Left renal cortex interstitium (tissue), 4 donors: ENCODE data around the gene IL17RD. TPM values are rescaled to one million over a fixed set of nuclear protein-coding genes. Genes with fewer than 3 reads are reported as not detected.

Experiments used
- DNase-seq, 4 donors: peaks; one replicate each; pipeline ENCODE4 v3.0.0-alpha.2; 2013; ENCODE audit warnings: low read depth in 4 of 4, low spot score in 2 of 4, missing footprints in 1 of 4
- polyA plus RNA-seq, 4 donors: library from polyadenylated mRNA; unstranded; fragments of 120-200 nt; gene quantifications; one replicate each; pipeline ENCODE4 v1.2.1, GENCODE V29; 2013; ENCODE audit not compliant: insufficient read length in 4 of 4

Gene IL17RD
- polyA plus RNA-seq, 4 donors: 43.1 to 55.6 (median 51.3) TPM

DNA sequence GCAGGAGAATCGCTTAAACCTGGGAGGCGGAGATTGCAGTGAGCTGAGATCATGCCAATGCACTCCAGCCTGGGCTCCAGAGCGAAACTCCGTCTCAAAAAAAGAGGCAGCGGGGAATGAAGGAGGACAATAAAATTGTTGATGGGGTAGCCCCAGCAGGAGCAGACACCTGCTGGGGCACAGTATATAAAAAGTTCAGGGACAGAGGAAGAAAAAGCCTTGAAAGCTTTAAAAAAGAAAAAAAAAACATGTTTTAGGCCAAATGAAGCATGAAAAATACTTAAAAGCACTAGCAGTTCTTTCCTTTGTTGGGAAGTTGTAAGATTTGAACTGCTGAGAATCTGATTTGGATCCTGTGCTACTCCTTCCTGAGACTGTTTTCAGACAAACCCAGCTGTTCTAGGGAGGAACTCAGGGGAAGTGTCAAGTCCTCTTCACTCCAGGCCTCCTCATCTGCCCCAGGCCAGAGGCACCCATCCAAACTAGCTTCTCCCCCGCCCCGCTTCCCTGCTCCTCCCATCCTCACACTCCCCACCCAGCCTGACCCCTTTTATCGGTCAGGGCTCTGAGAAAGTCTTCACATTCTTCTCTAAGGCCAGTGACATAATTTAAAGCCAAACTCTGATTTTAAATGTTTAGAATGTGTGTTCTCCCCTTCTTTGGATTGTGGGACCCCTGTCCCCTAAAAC lies 4.9 kb downstream of the IL17RD start:
- no peak for DNase-seq

DNA sequence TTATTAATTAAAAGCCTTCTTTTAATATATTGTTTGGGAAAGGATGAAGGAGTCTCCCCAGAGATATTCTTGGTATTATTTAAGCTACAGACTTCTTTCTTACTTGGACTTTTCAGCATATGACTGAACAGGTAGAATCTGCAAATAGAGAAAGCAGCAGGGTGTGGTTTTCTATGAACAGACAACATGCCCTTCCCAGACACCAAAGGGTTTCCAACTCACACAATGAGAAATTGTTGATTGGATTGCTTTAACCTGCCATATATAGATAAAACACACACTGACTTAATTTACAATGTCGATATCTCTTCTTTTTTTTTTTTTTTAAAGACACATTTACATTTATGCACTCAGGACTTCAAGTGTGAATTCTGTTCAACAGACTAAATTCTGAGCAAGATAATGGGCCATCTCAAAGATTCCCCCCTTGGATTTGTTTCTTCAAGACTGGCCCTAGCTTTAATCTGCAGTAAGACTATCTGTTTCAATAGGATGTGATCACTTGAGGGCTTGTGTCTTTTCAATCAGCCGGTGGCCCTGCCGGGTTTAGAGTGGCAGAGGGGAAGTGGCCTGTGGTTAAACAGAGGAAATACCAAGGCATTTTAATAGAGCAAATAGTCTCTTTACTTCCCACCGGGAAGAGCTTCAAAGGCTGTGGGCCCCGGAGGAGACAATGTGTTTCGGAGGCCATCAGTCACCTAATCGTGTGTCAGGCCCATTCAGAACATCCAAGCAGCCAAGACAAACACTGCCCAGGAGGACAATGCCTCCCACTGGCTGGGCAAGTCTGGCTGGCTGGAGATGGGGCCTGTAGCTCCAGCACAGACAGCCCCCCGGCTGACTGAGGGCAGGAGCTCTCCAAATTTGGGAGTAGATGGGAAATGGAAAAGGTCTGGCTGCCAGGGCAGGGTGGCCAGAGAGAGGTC lies 6.1 kb downstream of the IL17RD start:
- DNase-seq: no peak

DNA sequence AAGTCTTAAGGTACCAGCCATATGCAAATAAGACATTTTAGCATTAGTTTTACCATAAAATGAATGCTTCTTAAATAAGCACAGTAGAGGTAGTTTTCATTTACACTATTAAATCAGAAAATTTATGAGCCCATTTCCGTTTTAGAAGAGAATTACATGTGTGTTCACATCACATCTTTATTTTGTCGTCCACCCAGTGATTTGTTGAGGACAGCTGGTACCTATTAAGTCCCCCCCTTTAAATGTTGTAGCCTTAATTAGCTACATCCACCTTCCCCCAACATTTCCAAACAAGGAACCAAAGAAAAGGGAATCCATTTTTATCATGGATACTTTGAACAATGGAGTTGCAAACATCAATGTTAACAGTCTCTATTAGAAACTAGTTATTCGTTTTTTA lies 6.8 kb downstream of the IL17RD start:
- DNase-seq: no peak

DNA sequence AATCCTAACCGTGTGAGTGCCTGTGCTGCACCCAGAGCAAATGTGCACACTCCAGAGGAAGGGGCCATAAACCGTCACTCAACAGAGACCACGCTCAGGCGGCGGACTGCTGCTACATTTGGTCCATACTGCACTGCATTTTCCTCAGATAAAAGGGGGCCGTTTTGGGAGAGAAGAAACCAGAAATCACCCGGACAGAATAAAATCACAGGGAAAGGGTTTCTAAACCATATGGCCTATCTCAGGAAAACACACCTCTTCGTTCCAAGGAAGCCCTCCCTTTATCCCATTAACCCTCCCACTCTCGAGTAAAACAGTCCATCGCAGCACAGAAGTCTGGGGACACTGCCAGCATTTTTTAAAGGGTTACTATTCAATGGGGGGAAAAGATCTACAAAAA lies 7.6 kb downstream of the IL17RD start:
- no peak for DNase-seq

DNA sequence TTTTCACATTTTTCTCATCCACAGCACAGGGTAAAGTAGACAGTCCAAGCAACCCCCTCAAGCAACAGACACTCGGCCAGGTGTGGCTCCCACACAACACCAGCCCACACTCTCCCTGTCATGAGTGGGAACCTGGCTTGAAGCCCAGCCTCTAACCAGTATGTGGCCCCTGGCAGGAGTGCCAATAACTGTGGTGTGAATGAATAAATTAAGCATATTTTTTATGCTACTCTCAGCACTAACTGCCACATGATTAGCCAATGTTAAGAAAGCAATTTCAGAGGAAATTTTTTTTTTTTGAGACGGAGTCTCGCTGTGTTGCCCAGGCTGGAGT lies 9.9 kb downstream of the IL17RD start:
- DNase-seq: no peak

DNA sequence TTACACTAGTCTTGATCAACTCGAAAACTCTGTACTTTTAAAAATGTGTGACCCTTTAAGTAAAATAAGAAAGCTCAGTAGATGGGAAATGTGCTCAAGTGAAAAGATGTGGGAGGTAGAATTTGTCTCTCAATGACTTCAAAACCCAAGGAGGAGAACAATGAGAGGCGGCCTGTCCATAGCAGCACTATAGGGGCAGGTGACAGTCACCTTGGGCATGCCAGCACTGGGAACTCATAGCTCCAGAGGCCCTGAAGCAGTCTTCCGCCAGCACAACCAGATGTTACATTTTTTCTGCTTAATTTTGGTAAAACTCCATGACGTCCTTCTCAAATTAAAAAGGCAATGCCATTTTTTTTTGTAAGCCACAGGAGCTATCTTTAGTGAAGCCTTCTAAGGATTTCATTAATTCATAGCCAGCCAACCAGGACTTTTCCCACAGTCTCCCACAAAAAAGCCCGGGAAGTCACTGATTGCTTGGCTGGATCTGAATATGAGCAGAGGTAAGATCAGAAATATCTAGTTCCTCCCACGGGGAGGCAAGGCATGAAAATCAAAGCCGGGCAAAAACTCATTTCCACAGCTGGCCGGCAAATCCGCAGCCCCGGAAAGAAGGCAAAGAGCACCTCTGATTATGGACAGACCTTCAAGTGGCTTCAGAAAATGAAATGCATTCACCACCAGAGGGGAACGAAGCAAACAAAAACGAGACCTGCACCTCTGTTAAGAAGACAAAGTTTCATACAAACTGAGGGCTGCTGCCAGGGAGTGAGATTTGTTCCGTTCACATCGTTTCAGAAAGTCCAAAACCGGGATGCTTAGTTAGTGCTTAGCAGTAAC lies 10.5 kb downstream of the IL17RD start:
- DNase-seq: no peak

DNA sequence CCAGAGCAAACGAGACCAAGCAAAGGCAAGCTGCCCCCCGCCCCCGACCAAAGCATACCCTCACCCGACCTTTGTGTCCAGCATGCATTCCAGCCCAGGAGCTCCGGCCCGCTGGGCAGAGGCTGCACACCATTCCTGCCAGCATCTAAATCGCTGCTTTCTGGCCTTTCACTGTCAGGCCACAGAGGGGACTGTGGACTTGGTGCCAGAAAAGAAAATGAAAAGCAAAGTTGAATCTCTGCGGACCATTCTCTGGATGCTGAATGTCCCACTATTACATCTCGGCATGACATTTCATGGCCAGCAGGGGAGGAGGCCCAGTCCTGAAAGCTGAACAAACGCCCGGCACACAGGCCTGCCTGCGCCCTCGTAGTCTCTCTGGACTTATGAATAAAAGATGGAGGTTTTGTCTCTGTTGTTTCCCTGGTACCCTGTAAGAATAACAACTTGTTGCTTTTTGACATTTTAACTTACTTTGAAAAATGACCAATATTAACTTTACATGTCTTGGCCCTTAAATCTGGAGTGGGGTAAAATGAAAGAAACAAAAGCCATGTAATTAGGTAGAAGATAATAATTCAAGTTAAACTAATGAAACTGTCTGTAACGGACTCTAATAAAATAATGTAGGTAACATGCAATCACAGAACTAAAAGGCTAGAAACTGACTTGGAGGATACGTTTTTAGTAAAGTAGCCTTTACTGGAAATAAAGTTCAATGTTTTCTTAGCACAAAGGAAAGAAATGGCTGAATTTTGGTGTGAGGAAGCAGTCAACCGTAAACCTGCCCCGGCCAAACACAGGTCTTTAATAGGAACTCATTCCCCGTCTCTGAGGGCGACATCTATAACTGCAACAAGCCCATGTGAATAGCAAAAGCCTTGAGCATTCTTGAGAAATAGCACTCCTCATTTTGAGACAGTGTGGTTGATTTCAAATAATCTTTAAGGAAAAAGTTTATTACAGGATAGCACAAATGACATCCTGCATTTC lies 12.7 kb downstream of the IL17RD start:
- no peak for DNase-seq

DNA sequence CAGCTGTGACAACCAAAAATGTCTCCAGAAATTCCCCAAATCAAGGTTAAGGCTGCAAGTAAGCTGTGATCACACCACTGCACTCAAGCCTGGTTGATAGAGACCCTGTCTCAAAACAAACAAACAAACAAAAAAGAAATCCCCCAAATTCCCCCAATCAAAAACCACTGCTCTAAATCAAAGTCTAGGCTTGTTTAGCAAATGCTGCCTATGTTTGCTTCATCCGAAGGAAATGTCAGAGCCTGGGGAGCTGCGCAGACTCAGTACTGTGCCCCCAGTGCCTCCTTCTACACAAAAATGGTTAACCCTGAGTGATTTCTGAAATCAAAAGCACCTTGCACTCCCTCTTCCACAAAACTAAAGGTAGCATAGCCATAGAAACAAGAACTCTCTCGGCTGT lies 13.4 kb downstream of the IL17RD start:
- no peak for DNase-seq

DNA sequence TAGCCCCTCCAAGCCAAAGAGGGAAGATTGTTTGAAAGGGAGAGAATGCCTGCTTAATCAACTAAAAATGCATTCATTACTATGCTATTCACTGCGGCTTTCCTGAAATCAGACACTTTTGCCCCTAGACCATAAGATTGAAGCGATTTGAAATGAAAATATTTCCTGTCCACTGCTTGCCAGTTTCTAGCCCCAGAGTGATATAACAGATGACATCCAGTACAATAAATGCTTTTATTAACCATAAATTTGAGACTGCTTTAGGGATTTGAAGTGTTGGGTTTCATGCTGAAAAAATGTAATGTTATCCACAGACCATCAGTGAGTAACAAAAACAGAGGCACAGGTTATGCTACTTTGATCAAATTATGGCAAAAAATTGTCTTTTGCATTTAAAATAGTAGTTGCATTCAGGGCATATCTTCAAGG lies 14.1 kb downstream of the IL17RD start:
- no peak for DNase-seq

DNA sequence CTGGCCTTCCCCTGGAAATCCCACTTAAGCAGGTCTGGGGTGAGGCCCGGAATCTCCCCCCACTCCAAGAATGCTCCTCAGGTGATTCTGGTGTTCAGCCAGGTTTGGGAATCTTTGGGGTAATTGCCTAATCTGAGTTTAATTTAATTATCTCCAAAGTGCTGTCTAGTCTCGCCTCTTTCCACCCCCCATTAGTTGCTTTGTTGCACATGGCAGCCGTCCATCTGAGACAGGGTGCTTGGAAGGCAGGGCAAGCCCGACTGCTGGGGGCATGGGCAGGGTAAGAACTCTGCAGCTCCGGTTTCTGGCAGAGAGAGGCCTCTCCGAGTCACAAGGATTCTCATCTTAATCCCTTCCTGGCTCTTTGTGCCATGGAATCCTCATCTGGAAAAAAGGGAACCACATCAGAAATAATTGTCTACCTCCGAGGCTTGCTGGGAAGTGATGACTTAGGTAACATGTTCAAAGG lies 15.0 kb downstream of the IL17RD start:
- no peak for DNase-seq

DNA sequence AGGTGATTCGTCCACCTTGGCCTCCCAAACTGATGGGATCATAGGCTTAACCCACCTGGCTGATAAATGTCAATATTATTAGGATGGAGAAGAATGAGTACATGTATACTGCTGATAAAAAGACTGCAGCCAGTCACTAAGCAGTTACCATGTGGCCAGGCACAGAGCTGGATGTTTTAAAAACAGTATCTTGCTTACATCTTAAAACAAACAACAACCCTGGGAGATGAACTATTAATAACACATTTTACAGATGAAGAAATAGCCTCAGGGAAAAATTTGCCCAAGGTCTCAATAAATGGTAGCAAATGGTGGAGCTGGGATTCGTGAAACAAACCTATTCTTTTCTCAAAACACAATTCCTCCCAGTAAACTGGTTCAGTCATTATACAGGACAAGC lies 18.1 kb downstream of the IL17RD start:
- no peak for DNase-seq

DNA sequence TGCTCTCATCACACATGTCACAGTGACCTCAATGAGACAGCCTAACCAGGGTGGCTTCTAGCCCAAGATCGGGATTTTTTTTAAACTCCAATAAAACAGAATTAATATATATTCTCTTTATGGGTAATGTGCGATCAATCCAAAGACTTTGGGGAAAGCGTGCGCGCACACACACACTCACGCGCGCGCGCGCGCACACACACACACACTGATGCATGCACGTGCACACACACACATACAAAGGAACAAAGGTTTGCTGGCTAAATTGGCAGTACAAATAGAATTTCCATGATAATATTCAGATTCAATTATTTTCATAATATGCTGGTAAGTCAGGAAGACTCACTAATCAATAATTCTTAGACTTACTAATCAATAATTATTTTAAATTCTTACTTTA lies 19.3 kb downstream of the IL17RD start:
- DNase-seq: no peak

DNA sequence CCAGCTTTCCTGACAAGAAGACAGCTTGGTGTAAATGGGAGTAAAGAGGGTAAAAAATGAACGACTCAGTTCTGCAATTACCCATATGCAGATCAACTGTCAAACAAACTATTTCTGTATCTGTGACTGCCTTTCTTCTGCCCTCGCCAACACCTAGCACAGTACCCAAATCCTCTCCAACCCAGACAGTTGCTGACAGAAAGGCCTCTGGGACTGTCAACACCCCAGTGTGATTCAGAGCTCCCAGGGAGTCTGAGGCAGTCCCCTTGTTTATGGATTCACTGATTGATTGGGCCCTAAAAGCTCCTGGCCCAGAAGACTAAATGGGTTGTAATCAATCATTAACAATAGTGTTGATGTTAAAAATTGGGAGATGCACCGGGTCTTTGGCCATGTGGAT lies 20.2 kb downstream of the IL17RD start:
- DNase-seq: no peak

DNA sequence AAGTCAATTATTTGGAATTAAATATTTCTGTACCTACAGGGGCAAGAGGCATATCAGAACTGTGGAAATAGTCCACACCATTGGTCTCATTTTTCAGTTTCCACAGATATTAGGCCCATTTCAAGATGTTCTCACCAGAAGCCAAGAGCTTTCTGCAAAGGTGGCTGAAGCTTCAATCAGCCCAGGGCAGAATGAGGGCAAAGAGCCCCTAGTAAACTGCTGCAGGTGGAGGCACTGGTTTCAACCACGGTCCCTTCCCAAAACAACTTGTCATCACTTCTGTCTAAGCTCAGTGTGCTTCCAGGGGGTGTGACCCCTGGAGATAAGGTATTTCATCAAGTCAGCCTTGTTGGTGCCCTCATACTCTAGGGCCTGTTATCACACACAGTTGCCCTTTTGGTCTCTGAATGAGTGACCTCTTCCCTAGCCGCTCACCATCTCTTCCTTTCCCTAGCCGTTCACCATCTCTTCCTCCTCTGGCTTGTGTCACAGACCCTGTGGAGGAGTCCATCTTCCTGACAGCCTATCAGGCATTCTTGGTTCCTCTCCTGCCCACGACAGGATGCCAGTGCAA lies 21.2 kb downstream of the IL17RD start:
- no peak for DNase-seq

DNA sequence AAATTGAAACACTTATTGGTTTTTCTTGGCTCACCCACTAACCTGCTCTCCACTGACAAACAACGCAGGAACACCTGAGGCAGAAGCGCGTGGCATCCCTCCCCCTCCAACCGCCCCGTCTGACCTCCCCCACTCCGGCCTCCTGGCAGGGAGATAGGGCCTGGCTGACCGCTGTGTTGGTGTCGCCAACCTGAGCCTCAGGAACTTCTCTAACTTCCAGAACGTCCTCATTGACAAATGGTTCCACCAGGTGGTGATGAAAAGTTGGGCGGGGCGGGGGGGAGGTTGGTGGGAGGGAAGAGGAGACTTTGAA lies 22.8 kb downstream of the IL17RD start:
- DNase-seq: no peak

DNA sequence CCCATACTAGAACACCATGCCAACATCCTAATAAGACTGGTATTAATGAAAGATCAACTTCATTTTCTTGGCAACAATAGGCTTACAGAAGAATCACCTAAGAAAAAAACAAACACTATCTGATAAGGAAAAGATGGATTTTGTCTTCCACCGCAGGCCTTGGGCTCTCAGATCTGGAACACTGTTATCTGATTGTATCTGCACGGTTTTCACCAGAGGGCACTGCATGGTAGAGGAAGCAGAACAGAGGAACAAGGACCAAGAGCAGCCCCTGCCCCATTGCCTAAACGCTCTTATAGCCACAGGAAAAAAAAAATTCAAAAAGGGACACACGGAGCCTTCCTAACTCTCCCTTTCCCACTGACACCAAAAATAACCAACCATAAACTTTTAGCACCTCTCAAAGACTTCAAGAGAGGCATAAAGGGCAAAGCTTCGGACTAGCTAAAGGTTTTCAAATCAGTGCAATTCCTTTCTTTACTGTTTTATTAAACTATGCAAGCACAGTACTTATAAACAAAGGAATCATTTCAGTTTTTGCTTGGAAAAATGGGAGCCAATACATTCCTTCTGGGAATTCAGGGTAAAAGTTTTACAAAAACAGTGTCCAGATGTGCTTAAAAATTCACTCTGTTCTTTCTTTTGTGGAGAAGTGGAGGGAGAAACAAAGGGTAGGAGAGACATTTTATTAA lies 23.3 kb downstream of the IL17RD start:
- DNase-seq: no peak

DNA sequence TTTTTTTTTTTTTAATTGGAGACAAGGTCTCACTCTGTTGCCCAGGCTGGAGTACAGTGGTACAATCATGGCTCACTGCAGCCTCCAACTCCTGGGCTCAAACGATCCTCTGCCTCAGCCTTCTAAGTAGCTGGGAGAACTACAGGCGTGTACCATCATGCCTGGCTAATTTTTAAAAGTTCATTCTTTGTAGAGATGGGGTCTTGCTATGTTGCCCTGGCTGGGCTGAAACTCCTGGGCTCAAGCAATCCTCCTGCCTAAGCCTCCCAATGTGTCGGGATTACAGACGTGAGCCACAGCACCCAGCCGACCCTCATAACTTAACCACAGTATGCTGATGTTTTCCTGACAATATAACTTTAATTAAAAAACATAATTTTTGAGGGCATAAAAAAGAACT lies 24.3 kb downstream of the IL17RD start:
- DNase-seq: no peak

DNA sequence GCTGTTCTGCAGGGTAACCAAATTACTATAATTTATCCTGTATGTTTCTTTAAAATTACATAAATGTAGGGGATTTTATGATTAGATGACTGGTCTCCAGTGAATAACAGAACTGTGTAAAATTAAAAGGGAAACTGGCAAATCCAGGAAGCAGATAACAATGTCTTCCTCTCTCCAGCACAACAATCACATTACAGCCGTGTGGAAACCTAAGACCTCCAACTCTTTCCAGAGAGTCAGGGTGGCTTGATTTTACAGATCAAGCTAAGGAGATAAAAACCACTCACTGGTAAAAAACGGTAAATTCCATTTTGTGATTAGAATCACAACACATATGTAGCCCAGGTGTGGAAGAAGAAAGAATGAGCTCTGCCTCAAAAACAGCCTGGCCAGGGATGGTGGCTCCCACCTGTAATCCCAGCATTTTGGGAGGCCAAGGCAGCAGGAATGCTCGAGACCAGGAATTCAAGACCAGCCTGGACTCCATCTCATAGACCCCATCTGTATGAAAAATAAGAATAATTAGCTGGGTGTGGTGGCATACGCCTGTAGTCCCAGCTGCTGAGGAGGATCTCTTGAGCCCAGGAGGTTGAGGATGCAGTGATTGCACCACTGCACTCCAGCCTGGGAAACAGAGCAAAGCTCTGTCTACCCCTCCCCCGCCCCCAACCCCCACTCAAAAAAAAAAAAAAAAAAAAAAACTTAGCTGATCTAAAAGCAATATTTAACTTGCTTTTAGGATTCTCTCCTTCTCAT lies 29.0 kb downstream of the IL17RD start:
- no peak for DNase-seq
